T-helper 2 cell (primary cell): ENCODE measurements around the gene DRD4.

Source experiments
- DNase-seq, 5 experiments: peaks; one replicate each; pipeline versions ENCODE4 v3.0.0 to v3.0.0-alpha.2; 2012 to 2022

The DRD4 gene

DNA sequence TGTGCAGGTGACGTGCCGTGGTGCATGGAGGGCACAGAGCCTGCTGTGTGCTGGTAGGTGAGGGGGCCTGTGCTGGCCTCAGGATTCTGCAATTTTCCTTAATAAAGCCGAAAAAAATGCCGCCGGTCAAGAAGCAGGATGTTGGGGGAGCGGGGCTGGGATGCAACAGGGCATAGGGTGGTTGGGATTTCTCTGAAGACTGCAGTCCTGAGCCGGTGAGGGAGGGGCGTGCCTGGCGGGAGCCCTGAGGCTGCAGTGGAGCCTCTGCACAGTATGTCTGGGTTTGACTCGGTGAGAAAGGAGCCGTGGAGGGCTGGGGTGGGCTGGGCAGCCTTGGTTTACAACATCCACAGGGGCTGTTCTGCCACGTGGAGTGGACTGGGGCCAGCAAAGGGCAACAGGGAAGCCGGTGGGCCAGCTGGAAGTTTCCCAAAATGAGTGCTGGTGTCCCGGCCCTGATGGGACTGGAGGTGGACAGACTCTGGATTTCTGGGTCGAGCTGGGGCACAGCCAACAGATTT, 13.7 kb upstream of the DRD4 start:
- DNase-seq: no peak

DNA sequence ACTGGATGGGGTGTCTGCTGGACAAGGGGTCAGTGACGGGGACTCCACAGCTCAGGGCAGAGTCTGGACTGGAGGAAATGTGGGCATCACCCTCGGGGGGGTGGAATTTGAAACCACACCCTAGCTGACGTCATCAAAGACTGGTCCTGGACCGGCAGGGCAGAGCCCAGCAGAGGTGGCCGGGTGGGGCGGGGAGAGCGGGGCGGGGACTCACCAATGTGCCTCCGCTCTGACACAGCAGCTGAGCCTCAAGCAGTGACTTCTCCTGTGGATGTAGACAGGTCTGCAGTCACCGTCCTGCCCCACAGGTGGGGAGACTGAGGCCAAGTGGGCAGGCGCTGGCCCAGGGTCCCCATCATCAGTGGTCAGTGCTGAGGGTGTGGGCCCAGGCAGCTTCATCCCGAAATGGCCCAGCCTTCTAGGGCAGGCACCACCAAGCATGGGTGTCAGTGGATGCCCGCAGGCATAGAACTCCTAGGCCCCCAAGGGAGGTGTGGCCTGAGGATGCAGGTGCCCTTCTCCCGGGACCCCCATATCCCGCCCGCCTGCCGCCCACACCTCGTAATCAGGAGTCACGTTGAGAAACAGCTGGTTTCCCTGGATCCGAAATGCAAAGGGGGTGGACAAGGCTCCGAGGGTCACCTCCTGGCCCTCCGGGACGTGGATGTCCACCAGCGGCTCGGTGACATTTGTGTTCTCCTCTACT, 12.9 kb upstream of the DRD4 start:
- DNase-seq: no peak

DNA sequence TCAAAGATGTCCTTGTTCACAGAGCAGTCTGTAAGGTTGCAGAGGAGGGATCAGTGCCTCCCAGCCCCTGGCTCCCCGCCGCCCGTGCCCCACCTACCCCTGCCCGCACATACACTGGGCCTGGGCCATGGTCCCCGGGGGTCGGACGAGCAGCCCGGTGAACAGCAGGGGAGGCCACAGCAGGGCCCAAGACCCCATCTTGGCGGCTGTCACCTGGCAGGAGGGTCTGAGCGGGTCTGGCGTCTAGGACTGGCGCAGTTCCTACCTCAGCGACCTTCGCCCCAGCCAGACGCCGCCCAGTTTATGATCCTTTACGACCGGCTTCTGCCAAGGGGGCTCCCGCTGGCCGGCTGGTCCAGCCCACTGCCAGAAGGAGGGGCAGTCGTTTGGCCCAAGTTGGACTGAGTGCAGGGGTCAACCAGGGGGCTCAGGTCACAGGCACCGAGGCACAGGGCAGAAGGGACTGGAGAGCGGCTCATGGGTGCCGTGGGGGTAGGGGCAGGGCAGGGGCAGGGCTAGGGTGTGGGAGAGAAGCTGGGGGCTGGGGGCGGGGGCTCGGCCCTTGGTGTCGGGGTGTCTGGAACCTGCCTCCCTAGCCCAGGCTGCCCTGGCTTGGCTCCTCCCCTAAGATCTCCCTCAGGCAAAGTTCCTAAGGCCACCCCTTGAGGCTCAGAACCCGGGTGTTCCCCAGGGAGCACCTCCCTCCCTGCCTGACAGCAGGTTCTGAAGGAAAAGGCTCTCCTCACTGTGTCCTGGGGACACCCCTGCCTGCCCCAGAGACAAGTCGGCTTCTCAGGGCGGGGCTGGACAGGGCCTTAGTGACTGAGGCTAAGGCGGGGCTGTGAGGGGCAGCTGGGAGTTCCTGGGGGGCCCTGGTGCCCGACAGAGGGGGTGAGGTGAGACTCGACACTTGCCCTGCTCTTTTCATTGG, 12.1 kb upstream of the DRD4 start, which contains the start of gene CDHR5:
Gene CDHR5, minus strand, starts transcription at position 251 of the 931 bp plus-strand sequence. Its CDS starts 53 bp downstream, at position 198.
- no peak for DNase-seq

DNA sequence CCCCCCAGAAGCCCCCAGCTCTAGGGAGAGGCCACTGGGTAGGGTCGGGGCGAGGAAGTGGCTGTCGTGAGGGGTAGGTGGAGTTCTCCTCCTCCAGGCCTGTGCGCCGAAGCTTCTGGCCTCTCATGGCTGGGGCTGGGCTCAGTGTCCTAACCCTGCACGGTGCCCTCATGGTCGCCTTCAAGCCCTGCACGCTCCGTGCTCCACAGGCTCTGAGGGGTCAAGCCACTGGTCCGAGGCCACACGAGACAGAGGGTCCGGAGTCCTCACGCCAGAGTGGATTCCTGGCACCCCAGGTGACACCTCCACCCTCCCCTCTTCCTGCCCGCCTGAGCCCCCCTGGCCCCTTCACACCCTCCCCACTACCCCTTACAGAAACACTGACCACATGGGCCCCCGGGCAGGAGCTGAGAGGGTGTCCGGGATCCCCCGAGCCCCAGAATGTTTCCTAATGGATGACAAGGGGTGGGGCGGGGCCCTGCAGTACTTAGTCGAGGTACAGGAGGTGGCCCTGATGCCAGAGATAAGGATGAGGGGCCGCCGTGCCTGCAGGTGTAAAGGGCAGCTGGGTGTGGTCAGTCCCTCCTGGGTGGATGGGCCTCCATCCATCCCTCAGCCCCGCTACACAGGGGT, 11.3 kb upstream of the DRD4 start:
- DNase-seq: no peak

GRCh38 chr11:626475-627307, 10.4 kb upstream of the DRD4 start, which contains the start of gene SCT:
Gene SCT, minus strand, starts transcription at chr11:627181. Its CDS starts 38 bp downstream, at chr11:627143.
- DNase-seq: no peak

GRCh38 chr11:627308-627576, 9.8 kb upstream of the DRD4 start:
- no peak for DNase-seq

- no peak for DNase-seq
These were observed 9.0 kb upstream of the DRD4 start for GRCh38 chr11:628056-628455.

DNA sequence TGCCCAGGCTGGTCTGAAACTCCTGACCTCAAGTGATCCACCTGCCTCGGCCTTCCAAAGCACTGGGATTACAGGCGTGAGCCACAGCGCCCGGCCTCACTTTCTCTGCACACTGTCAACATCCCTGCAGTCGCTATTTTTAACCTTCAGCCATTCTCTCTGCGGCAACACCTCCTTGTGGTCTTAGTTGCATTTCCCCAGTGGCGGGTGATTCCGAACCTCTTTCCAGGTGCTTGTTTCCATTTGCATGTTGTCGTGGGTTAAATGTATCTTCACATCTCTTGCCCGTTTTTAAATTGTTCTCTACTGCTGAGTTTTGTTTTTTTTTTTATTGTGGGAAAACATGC, 7.9 kb upstream of the DRD4 start:
- DNase-seq: no peak

DNA sequence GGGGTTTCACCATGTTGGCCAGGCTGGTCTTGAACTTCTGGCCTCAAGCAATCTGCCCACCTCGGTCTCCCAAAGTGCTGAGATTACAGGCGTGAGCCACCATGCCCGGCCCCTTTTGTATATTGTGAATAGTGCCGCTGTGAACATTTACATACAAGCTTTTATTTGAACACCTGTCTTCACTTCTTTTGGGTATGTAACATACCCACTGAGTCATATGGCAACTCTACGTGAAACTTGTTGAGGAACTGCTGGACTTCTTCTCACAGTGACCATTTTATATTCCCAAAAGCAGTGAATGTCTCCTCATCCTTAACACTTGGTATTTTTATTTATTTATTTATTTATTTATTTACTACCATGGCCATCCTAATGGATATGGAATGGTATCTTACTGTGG, 6.2 kb upstream of the DRD4 start:
- DNase-seq: no peak

DNA sequence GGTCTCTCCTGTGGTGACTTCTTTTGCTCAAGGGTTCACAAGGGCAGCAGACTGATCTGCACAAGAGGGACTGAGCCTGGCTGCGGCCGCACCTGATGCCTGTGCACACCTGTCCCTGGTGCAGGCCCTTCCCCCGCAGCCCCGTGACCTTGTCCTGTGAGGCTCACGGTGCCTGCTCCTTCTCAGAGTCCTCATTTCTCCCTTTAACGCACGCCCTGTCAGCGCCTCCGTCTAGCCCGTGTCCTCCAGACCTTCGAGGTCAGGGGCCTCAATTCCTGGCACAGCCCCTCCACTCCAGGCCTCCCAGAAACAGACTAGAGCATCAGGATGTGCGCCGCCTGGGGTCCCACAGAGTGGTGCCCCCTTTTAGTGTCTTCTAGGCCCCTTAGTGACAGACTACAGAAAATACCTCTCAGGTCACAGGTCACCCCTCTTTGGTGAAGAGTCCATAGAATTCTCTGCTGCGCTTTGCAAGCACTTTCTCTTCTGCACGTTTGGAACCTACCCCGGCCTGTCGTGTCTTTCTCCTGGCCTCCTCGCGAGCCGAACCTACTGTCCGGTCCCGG, 1.0 kb upstream of the DRD4 start:
- peak in 1 of 5 experiments; percentile 5 for DNase-seq

- DNase-seq: no peak
These were observed 194 bp downstream of the DRD4 start for GRCh38 chr11:637333-637592.

GRCh38 chr11:637593-638521, 788 bp downstream of the DRD4 start:
- no peak for DNase-seq

GRCh38 chr11:638631-639331, 1.7 kb downstream of the DRD4 start:
- no peak for DNase-seq

DNA sequence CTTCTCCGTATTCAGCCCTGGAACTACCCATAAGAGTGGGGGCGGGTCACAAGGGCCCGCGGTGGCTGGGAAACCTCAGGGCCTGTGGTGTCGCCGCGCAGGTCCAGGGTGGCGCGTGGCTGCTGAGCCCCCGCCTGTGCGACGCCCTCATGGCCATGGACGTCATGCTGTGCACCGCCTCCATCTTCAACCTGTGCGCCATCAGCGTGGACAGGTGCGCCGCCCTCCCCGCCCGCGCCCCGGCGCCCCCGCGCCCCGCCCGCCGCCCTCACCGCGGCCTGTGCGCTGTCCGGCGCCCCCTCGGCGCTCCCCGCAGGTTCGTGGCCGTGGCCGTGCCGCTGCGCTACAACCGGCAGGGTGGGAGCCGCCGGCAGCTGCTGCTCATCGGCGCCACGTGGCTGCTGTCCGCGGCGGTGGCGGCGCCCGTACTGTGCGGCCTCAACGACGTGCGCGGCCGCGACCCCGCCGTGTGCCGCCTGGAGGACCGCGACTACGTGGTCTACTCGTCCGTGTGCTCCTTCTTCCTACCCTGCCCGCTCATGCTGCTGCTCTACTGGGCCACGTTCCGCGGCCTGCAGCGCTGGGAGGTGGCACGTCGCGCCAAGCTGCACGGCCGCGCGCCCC, 2.4 kb downstream of the DRD4 start:
- DNase-seq: no peak

- DNase-seq: no peak
These were observed 3.1 kb downstream of the DRD4 start for GRCh38 chr11:640021-640706.

DNA sequence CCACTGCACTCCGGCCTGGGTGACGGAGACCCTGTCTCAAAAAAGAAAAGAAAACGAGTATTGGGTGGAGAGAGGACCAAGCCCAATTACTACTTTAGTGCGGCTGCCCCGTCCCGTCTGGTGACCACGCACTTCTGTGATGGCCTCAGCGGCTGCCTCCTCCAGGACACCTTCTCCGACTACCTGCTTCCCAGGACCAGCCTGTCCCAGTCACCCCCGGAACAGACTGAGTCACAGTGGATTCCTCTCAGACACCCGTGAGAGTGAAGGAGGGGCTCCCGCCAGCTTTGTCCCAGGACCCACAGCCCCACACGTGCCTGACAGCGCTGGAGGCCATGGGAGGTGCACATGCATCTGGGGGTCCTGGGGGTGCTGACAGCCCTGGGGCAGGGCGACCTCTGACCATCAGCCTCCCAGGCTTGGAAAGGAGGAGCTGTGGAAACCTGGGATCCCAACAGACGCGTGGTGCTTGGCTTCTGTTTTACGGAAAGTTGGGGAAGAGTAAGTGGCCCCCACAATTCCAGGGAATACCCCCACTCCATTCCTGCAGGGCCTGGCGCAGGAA, 4.8 kb downstream of the DRD4 start:
- no peak for DNase-seq

- DNase-seq: no peak
These were observed 6.3 kb downstream of the DRD4 start for GRCh38 chr11:643366-643765.

DNA sequence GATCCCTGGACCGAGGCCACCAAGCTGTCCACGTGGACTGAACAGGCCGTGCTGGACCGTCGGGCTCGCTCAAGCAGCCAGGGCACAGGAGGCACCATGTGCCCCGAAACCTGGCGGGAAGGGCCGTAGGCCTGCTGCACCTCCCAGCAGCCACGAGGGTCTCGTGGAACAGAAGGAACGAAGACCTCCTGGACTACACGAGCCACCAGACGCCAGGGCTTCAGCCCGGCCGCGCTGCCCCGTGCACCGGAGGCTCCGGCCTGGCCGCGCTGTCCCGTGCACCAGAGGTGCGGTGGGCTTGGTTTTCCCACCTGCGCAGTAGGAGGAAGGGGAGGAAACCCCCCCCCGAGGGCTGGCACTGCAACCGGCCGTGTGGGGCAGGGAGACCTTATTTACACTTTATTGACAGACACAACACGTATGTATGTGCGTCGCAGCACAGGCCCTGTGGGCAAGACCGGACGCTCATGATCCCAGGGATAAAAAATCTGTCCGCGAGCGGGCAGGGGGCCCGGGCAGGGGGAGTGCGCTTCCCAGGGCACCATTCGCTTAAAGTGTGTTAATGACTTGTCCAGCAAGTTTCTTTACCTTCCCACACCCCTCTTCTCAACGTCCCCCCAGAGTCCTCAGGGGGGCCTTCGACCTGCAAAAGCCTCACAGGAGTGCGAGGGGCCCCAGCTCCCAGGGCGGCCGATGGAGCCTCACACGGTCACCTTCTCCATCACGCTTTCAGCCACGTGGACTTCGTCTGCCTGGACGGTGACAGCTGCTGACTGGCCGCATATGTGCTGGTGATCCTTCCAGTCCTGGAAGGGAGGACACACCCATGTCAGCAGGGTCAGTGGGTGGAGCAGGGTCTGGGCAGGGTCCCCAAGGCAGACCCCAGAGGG, 7.0 kb downstream of the DRD4 start:
- DNase-seq: no peak
